SK-N-SH treated with all-trans-retinoic acid at 6 μM for 48 hours (cell line): ENCODE data around the gene ILK.

Experiments
- ATAC-seq: fragments of 200-7000 bp; cut with Tn5 transposase; 3 replicates; pipeline ENCODE4 v1.9.1; 2020; ENCODE audit warnings: mild to moderate bottlenecking, moderate library complexity
- ARNTL ChIP-seq: fragments of 450-650 bp; formaldehyde crosslinking; IDR thresholded peaks from 2 replicates; pipeline ENCODE4 v1.5.0; 2020; ENCODE audit warnings: low read depth, mild to moderate bottlenecking, moderate library complexity, borderline replicate concordance
- BACH2 ChIP-seq: fragments of 250-450 bp; sonication (Bioruptor Pico); IDR thresholded peaks from 2 replicates; pipeline ENCODE4 v1.9.0; 2021; ENCODE audit warnings: mild to moderate bottlenecking, borderline replicate concordance
- CSRNP3 ChIP-seq: fragments of 250-450 bp; sonication (Bioruptor Pico); IDR thresholded peaks from 2 replicates; pipeline ENCODE4 v1.5.1; 2021; ENCODE audit warnings: mild to moderate bottlenecking, moderate library complexity
- ESRRG ChIP-seq: fragments of 250-450 bp; sonication (Bioruptor Pico); IDR thresholded peaks from 2 replicates; pipeline ENCODE4 v1.6.1; 2021; ENCODE audit warnings: mild to moderate bottlenecking
- GLIS3 ChIP-seq: fragments of 250-450 bp; sonication (Bioruptor Pico); IDR thresholded peaks from 2 replicates; pipeline ENCODE4 v1.5.0; 2020; ENCODE audit warnings: mild to moderate bottlenecking, moderate library complexity
- ISL1 ChIP-seq: fragments of 250-450 bp; sonication (Bioruptor Pico); IDR thresholded peaks from 2 replicates; pipeline ENCODE4 v2.1.2; 2022; ENCODE audit warnings: mild to moderate bottlenecking, moderate library complexity
- OSR1 ChIP-seq: fragments of 250-450 bp; sonication (Bioruptor Pico); IDR thresholded peaks from 2 replicates; pipeline ENCODE4 v1.8.0; 2022; ENCODE audit warnings: moderate library complexity, mild to moderate bottlenecking, inconsistent platforms
- PATZ1 ChIP-seq: fragments of 250-450 bp; sonication (Bioruptor Pico); IDR thresholded peaks from 2 replicates; pipeline ENCODE4 v1.8.0; 2020; ENCODE audit warnings: mild to moderate bottlenecking, moderate library complexity, borderline replicate concordance
- PPARA ChIP-seq: fragments of 250-450 bp; sonication (Bioruptor Pico); IDR thresholded peaks from 2 replicates; pipeline ENCODE4 v1.5.0; 2020; ENCODE audit warnings: mild to moderate bottlenecking, borderline replicate concordance
- RARB ChIP-seq: fragments of 250-450 bp; sonication (Bioruptor Pico); IDR thresholded peaks from 2 replicates; pipeline ENCODE4 v1.8.0; 2021; ENCODE audit warnings: mild to moderate bottlenecking, moderate library complexity
- SNAI2 ChIP-seq: fragments of 250-450 bp; sonication (Bioruptor Pico); IDR thresholded peaks from 2 replicates; pipeline ENCODE4 v1.5.0; 2020; ENCODE audit warnings: mild to moderate bottlenecking, moderate library complexity
- TCF4 ChIP-seq: fragments of 250-450 bp; sonication (Bioruptor Pico); IDR thresholded peaks from 2 replicates; pipeline ENCODE4 v1.8.0; 2021; ENCODE audit warnings: mild to moderate bottlenecking, moderate library complexity, borderline replicate concordance
- TOX ChIP-seq: fragments of 250-450 bp; sonication (Bioruptor Pico); IDR thresholded peaks from 2 replicates; pipeline ENCODE4 v1.8.0; 2021; ENCODE audit warnings: mild to moderate bottlenecking, moderate library complexity, borderline replicate concordance
- TSHZ2 ChIP-seq: fragments of 250-450 bp; sonication (Bioruptor Pico); IDR thresholded peaks from 2 replicates; pipeline ENCODE4 v1.5.0; 2020; ENCODE audit warnings: mild to moderate bottlenecking, moderate library complexity
- ZC3H10 ChIP-seq: fragments of 250-450 bp; sonication (Bioruptor Pico); IDR thresholded peaks from 2 replicates; pipeline ENCODE4 v1.5.1; 2021; ENCODE audit warnings: mild to moderate bottlenecking, moderate library complexity
- ZFP30 ChIP-seq: fragments of 450-650 bp; formaldehyde crosslinking; IDR thresholded peaks from 2 replicates; pipeline ENCODE4 v1.5.0; 2022; ENCODE audit warnings: mild to moderate bottlenecking, moderate library complexity
- ZNF70 ChIP-seq: fragments of 450-650 bp; formaldehyde crosslinking; IDR thresholded peaks from 2 replicates; pipeline ENCODE4 v1.5.0; 2020; ENCODE audit warnings: mild to moderate bottlenecking, moderate library complexity
- ZNF8 ChIP-seq: fragments of 450-650 bp; formaldehyde crosslinking; IDR thresholded peaks from 2 replicates; pipeline ENCODE4 v1.5.0; 2020; ENCODE audit warnings: mild to moderate bottlenecking, moderate library complexity
- TF ChIP-seq, protein P1 (sequence below): fragments of 250-450 bp; sonication (Bioruptor Pico); IDR thresholded peaks from 2 replicates; pipeline ENCODE4 v1.8.0; 2021; ENCODE audit warnings: low read depth, mild to moderate bottlenecking, moderate library complexity, borderline replicate concordance
- TF ChIP-seq, protein P2 (sequence below): fragments of 250-450 bp; sonication (Bioruptor Pico); IDR thresholded peaks from 2 replicates; pipeline ENCODE4 v1.5.1; 2020; ENCODE audit warnings: low read depth, mild to moderate bottlenecking, moderate library complexity

ILK gene

DNA sequence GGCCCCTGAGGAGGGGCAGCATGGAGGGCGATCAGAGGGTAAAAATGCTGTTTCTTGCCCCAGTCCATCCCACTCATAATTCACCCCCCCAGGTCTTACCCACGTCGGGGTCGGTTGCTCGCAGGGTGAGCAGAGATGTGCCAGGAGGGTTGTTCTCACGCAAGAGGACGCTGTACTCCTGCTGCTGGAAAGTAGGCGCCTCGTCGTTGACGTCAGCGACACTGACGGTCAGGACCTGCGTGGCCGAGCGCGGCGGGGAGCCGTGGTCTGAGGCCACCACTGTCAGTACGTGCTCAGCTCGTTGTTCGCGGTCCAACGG, 26.0 kb downstream of the ILK start:
- TF ChIP-seq ZNF70 (CRISPR knock-in tag), result no peak
- no peak for TF ChIP-seq SNAI2
- no peak for TF ChIP-seq BACH2
- TF ChIP-seq OSR1, result no peak
- TF ChIP-seq ESRRG (CRISPR knock-in tag), result no peak
- no peak for TF ChIP-seq RARB (CRISPR knock-in tag)
- TF ChIP-seq PPARA (CRISPR knock-in tag), result no peak
- no peak for TF ChIP-seq TOX (CRISPR knock-in tag)
- no peak for TF ChIP-seq ZFP30 (CRISPR knock-in tag)
- TF ChIP-seq TSHZ2, result no peak
- TF ChIP-seq, protein P1, sequence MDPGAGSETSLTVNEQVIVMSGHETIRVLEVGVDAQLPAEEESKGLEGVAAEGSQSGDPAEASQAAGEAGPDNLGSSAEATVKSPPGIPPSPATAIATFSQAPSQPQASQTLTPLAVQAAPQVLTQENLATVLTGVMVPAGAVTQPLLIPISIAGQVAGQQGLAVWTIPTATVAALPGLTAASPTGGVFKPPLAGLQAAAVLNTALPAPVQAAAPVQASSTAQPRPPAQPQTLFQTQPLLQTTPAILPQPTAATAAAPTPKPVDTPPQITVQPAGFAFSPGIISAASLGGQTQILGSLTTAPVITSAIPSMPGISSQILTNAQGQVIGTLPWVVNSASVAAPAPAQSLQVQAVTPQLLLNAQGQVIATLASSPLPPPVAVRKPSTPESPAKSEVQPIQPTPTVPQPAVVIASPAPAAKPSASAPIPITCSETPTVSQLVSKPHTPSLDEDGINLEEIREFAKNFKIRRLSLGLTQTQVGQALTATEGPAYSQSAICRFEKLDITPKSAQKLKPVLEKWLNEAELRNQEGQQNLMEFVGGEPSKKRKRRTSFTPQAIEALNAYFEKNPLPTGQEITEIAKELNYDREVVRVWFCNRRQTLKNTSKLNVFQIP (CRISPR knock-in tag), result no peak
- ATAC-seq, result no peak

DNA sequence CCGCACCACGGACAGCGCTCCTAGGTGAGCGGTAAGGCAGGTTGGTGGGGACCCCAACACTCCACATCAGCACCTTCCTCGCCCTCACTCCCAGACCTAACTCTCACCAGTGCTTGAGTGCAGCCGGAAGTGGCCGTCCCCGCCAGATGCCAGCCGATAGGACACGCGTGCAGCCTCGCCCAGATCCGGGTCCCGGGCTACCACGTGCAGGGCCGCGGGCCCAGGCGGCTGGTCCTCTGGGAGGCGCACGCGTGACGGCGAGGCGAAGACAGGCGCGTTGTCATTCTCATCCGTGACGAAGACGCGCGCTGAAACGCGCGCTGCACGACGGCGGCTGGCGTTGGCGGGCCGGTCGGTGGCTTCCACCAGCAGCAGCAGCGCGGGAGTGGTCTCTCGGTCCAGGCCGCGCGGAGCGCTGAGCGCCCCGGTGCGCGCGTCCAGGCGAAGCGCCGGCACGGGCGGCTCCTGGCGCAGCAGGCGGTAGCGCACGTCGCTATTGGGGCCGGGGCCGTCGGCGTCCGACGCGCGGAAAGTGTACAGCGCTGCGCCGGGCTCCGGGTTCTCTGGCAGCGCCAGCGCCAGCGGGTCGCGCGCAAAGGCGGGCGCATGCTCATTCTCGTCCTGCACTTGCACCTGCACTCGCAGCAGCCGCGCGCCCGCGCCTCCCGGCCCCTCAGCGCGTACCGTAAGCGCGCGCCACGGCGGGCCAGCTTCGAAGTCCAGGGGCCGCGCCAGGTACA, 26.5 kb downstream of the ILK start:
- no peak for ATAC-seq
- TF ChIP-seq OSR1 (no peak), ISL1 (CRISPR knock-in tag) (no peak), ARNTL (CRISPR knock-in tag) (no peak), ESRRG (CRISPR knock-in tag) (no peak), ZNF70 (CRISPR knock-in tag) (no peak), GLIS3 (CRISPR knock-in tag) (no peak), BACH2 (no peak), ZNF8 (CRISPR knock-in tag) (no peak), CSRNP3 (no peak), RARB (CRISPR knock-in tag) (no peak), SNAI2 (no peak)
- TF ChIP-seq, protein P1 (CRISPR knock-in tag), result no peak
- TF ChIP-seq, all 23 proteins: peak for 0

DNA sequence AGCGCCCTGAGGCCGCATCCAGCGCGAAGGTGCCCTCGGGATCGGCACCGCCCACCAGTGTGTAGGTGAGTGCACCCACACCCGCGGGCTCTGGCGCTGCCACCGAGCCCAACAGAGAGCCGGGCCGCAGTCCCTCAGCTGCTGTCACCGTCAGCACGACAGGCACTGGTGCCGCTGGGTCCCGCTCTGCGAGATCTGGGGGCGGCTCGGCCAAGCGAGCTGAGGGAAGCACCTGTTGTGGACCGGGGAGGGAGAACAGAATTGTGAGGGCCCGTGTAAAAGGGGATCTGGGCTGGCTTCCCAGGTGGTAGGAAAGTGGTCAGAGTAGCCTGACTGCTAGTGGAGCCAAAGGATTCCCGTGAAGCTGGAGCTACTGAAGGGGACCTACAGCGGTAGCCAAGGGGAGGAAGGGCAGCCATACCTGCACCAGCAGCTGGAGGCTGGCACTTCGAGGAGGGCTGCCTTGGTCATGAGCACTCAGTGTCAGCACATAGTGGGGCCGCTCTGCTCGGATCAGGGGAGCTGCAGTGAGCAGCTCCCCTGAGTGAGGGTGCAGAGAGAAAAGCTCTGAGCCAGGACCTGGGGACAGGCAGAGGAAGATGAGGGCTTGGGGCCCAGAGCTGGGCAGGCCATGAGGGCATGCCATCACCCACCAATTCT, 27.2 kb downstream of the ILK start:
- no peak for TF ChIP-seq OSR1
- no peak for TF ChIP-seq ZFP30 (CRISPR knock-in tag)
- no peak for ATAC-seq

GRCh38 chr11:6631361-6631890, 27.9 kb downstream of the ILK start:
- ATAC-seq, result no peak
- no peak for TF ChIP-seq ZC3H10 (CRISPR knock-in tag)
- TF ChIP-seq, protein P2, sequence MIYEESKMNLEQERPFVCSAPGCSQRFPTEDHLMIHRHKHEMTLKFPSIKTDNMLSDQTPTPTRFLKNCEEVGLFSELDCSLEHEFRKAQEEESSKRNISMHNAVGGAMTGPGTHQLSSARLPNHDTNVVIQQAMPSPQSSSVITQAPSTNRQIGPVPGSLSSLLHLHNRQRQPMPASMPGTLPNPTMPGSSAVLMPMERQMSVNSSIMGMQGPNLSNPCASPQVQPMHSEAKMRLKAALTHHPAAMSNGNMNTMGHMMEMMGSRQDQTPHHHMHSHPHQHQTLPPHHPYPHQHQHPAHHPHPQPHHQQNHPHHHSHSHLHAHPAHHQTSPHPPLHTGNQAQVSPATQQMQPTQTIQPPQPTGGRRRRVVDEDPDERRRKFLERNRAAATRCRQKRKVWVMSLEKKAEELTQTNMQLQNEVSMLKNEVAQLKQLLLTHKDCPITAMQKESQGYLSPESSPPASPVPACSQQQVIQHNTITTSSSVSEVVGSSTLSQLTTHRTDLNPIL (CRISPR knock-in tag), result no peak
- TF ChIP-seq CSRNP3, result no peak
- TF ChIP-seq ZFP30 (CRISPR knock-in tag), result no peak
- no peak for TF ChIP-seq OSR1
- TF ChIP-seq, protein P1 (CRISPR knock-in tag), result no peak
- no peak for TF ChIP-seq ESRRG (CRISPR knock-in tag)
- no peak for TF ChIP-seq BACH2
- no peak for TF ChIP-seq PATZ1 (CRISPR knock-in tag)
- no peak for TF ChIP-seq TCF4 (CRISPR knock-in tag)
